Activated gamma-delta T cell treated with Interleukin-2 at 50 U/mL for 16 hours (primary cell): ENCODE measurements around the gene CHGA.

Source experiments
- DNase-seq: peaks from one replicate; pipeline ENCODE4 v3.0.0-alpha.2; 2020

Gene CHGA

DNA sequence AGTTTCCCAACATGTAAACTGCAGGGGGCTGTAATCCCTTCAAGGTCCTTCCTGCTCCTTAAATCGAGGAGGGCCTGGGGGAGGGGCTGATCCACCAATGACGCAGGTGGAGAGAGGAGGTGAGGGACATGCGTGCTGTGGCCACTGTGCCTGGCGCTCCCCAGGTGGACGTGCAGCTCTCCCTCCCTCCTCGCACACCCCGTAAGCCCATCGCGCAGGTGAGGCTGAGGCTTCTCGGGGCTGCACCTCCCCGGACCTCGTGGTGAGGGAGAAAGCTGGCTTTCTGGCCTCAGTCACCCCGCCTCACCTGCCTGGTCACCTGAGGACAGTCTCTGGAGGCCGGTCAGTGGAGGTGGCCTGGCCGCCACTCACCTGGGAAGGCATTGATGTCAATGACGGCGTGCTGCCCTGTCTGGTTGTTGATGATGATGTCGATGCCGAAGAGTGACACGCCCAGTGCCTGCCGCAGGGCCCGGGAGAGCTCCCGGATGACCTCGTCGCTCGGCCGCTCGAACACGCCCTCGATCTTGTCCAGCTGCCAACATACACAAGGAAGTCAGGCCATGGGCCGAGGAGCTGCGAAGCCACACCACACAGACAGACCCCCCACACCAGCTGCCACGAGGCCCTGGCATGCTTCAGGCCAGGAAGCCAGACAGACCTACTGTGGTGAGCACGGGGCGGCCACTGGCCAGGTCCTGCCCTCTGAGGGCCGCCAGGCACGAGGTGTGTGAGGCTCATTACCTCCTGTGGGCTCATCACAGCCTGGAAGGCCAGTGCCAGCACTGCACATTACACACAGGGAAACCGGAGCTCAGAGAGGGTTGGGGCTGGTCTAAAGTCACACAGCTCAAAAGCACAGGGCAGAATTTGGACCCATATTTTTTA is 23.3 kb downstream of the CHGA start:
- DNase-seq = no peak

DNA sequence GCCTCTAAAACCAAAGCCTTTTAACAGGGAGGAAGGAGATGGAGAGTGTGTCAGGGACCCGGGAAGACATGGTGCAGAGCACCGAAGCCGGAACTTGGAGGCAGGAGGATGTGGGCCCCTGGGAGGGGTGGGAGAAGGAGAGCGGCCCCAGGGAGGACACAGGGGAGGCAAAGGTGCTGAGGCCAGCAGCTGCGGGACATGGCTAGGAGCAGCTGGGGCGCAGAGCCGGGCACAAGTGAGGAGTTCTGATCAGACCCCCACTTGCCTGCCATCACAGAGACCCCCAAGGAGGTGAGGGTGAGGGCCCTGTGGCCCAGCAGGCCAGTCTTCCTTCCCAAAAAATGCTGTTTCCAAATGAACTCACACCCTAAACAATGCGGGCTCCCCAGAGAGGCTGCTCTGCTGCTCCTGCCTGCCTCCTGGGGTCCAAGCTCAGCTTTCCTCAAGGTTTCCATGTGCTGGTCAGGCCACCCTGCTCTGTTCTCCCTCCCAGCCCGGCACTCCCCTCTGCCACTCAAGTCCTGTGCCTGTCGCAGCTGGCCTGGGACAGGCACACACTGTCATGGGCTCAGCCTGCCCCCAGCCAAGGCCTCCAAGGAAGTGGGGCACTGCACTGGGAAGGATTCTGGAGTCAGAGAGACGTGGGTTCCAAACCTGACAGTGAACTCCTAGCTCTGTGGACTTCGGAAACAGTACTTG is 24.0 kb downstream of the CHGA start:
- DNase-seq = no peak

DNA sequence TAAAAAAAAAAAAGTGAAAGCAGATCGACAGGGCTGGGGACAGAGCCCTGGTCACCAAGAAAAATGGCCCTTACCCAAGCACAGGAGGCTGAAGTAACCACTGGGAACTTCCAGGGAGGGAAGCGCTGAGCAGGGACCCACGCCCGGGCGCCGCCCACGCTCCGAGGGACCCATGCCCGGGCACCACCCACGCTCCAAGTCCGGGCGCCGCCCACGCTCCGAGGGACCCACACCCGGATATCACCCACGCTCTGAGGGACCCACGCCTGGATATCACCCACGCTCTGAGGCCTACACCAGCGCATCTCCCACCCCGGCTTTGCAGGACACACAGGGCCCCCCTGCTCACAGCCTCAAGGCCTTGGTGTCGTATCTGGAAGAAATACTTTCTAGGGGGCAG is 25.7 kb downstream of the CHGA start:
- DNase-seq = no peak

DNA sequence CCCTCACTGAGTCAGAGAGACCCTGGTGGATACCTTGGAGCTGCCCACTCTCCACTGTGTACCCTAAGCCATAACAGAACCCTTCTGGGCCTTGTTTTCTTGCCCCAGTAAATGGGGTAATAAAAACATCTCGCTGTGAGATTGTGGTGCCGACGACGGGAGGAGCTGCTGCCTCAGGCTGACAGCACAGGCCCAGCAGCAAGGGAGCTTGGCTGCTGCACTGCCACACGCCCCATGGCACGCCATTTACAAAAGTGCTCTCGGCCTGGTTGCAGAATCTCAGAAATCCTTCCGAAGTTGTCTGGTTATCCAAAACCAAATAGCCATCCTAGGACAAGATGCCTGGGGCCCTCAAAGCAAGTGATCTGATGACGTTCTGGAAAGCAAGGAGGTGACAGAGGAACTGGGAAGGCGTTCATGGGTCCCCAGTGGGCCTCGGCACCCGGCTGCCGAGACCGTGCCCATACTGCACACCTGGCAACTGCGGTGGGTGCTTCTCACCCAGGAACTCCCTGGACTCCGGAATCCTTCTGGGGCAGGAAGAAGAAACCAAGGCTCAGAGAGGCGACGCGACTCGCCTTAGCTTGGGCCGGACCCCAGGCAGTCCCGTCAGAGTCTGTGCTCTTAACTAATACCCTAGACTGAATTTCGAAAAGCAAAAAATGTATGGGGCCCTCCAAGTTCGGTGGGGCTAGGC is 26.7 kb downstream of the CHGA start:
- no peak for DNase-seq

DNA sequence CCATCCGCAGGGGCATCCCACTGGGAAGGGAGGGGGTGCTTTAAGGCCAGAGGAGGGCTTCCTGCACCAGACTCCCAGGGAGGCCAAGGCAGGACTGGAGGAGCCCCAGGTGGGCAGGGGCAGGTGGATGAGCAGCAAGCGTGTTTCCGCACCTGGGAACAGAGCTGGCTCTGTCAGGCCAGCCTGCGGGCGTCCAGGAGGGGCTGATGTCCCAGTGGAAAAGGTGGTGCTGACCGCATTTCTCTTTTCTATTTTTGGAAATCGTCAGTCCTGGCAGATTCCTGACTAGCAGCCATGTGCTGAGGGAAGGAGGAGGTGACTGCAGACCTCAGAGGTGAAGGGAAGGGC is 27.2 kb downstream of the CHGA start:
- no peak for DNase-seq

DNA sequence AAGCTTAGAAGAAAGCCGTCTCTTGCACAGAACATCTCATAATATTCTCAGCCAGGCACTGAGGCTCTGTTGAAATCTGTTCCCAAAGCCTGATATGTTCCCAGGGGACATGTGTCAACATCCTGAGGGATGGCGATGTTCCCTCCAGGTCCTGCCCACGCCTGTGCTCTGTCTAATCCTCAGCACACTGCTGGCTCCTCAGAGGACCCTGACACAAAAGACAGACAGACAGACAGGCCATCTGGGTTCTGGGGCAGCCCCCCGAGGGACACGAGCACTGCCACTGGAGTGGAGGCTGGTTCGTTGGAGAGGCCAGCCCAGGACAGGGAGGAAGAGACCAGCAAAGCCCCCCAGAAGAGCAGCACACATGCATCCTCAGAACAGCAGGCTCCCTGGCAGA is 27.8 kb downstream of the CHGA start:
- DNase-seq = no peak

GRCh38 chr14:92951261-92951660 is 28.3 kb downstream of the CHGA start:
- no peak for DNase-seq

DNA sequence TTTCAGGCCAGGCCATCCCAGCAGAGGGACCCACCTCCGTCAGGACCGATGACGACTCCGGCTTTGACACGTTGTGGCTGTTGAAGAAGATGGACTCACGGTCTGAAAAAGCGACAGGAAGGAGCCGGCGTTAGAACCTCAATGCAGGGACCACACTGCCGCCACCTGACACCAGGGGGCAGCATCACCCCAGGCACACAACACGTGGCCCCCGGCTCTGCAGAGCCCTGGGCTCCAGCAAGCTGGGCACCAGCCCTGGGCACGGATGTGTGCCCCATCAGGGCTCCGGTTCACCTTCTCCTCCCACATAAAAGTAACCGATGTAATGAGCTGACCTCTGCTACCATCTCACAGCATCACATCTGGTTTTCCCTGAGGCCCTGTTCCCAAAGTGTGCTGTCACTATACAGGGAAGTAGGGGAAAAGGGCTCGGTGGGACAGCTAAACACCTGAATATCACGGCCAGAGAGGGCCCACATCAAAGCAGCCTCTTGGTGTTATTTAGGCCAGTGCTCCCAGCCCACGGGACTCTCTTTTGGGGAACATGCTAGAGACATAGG is 29.0 kb downstream of the CHGA start:
- DNase-seq = peak; percentile 86

DNA sequence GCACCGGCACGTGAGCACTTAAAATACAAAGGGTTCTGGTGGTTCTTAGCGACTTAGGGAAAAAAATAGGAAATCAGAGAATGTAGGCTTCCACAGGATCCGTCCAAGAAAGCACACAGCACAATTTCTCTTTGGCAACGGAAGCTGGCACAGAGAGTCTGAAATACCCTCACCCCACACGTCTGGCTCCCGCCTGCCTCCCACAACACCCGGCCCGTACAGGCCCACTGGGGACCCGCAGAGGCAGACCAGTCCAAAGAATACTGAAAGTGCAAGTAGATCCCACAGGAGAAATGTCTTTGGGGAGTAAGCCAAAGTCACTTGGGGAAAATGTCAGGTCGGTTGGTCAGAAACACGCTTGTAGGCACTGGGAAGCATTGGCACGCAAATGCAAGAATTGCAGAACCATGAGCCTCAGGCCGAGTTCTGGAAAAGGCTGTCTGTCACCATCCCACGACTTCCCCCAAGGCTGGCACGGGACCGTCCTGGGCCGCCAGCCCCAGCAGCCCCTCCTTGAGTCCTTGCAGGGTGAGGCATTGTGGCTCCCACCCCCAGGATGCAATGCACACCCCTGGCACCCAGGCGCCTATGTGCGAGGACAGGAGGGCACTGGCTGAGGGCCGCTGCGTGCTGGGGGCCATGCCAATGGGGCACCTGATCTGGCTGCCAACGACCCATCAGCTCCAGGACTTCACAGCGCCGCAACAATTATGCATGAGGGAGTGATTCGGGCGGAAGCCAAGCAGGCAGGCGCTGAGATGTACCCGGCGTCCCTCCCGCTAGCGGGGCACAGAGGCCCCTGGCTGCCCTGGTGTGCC is 29.7 kb downstream of the CHGA start:
- no peak for DNase-seq

- no peak for DNase-seq
Measured at GRCh38 chr14:92953526-92953925, 30.6 kb downstream of the CHGA start.

- DNase-seq = no peak
Measured at GRCh38 chr14:92954933-92955332, 32.0 kb downstream of the CHGA start.

DNA sequence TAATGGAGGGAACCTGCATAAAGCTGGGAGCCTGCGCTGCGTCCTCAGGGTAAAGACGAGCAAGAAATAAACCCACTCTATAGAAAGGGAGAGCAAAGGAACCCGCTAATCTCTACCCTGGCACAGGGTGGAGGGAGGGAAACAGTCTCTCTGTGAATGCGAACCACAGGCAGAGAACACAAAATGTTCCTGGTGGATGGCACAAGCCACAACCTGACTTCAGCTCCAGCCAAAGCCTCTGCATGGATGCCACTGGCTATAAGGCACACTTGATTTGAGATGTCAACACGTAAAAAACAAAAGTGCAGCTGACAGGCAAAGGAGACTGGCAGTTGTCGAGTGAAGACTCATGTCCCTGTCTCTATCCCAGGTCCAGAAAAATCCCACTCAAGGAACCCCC is 32.4 kb downstream of the CHGA start:
- no peak for DNase-seq

DNA sequence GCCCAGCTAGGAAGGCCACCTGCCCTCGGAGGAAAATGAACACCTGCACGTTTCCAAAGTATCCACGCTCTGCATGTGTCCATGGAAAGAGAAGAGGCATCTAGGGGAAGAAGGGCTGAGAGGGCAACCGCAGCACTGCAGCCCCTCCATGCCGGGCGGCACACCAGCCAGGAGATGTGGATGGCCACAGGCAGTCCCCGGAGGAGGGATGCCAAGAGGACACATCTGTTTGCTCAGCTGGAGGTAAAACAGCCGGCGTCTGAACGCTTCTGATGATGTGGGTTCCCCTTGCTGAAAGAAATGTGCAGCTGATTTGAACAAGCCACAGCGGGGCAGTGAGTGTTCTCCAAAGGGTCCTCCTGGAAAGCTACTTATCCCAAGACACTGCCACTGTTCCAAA is 34.0 kb downstream of the CHGA start:
- DNase-seq = no peak

- no peak for DNase-seq
Measured at GRCh38 chr14:92958373-92959188, 35.6 kb downstream of the CHGA start.

- no peak for DNase-seq
Measured at GRCh38 chr14:92959189-92959531, 36.2 kb downstream of the CHGA start.

DNA sequence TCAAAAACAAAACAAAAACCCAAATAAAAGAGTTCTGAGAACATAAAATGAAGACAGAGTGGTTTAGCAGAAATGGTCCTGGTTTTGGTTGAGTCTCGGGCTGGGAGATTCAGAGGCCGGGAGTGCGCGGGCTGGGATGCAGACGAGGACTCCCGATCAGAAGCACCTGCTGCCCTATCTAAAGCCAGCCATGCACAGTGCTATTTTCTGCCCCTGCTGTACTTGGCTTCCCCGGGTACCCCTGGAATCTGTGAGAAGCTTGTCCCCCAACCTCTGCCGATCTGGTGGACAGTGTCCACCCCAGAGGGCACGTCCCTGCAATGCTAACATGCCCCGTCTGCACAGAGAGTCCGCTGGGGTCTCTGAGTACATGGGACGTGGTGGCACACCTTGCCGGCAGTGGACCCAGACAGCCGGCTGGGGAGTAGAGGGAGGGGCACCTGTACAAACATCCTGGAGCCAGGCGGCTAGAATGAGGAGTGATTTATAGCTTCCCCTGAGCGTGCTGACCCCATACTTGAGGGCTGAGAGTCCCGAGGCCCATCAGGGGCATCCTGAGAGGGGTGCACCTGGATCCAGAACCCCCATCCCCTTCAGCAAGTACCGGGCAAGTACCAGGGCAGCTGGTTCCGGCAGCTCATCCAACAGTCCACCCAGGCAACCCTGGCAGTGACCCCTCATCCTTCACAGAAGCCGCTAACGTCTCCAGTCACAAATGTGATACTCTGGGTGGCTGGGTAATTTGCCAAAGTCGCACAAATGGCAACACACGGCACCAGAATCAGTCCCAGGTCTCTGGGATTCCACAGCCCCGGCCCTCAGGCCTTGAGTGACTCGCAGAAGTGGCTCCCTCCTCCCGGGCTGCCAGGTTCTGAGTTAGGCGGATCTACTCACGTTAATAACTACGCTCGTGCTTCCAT is 37.1 kb downstream of the CHGA start:
- no peak for DNase-seq

DNA sequence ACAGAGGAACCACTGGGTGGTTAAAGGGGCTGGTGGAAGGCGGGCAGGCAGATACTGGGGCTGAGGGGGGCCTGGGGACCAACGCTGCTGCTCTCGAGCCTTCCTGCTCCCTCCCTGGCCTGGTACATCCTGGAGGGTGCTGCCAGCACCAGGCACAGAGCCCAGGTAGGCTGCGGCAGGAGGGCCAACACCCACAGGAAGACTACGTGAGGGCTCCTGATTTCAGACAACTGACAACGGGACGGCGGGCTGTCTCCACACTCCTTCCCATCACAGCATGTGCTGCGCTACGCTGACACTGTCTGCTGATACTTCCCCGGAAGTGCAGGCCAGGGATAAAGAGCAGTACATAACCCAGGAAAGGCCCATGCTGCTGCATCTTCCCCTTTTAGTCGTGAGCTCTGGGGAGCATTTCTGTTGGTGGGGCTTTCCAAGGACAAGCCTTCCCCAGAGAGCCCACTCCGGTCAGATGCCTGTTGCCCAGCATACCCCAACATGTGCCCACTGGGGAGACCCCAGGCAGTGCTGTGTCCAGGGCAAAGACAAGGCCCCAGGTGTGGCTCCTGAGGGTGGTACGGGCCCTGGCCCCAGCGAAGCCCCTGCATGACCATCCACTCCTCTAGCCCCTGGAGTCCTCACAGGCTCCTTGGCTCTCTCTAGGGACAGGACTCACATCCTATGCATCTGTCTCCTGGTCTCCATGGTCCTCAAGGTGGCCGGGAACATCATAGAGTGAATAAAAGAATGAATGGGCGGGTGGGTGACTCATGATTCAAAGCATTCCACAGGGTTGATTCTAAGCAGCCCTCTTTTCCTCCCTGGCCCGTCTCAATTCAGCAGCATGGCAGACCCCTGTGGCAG is 38.0 kb downstream of the CHGA start:
- DNase-seq = no peak

GRCh38 chr14:92961567-92961855 is 38.6 kb downstream of the CHGA start:
- no peak for DNase-seq

- no peak for DNase-seq
Measured at GRCh38 chr14:92962031-92962830, 39.3 kb downstream of the CHGA start.
